Measurements from ENCODE around the gene VAV2. TPM values are rescaled to one million over a fixed set of nuclear protein-coding genes. Genes with fewer than 3 reads are reported as not detected.

VAV2 gene
- total and polyA plus RNA-seq, 2 of the 4 experiments (the other 2 are of a cell fraction), result 10.8 to 13.4 TPM

- H3K9ac ChIP-seq (ENCODE audit: low read depth, low read length), result no peak overlapping the region
- ATAC-seq (ENCODE audit: low read depth) (no peak), DNase-seq (no peak)
- 100% methylated on average over 1 of the region's 9 CpGs; no CpG with 5 or more reads in 1 of the 2 experiments for WGBS, 2 experiments (ENCODE audit: extremely low coverage in 2 of 2, insufficient read length in 1 of 2)
- in situ Hi-C loops (cut with MboI; ENCODE audit: low sequenced_read_pairs), result no loop called here
- no peaks in the 10 kb centered on the region for H3K9me3 ChIP-seq (ENCODE audit: control insufficient read depth, insufficient read depth, low read length)
- TF ChIP-seq USF2 (IDR thresholded peaks at IDR 0.05; ENCODE audit: low read depth, low read length), result no peak
- no peak for TF ChIP-seq MXI1 (IDR thresholded peaks at IDR 0.05; ENCODE audit: borderline replicate concordance, low read depth, low read length)
- TF ChIP-seq RAD21 (IDR thresholded peaks at IDR 0.05; ENCODE audit: low read length), result no peak
- no peak for TF ChIP-seq MAFK (IDR thresholded peaks at IDR 0.05; ENCODE audit: low read depth, low read length)
- TF ChIP-seq CTCF (conservative IDR thresholded peaks at IDR 0.05; ENCODE audit: low read depth, low read length), result no peak
- TF ChIP-seq POLR2A (IDR thresholded peaks at IDR 0.05; ENCODE audit: low read depth, low read length), result no peak
- TF ChIP-seq SMC3 (IDR thresholded peaks at IDR 0.05; ENCODE audit: low read depth, low read length), result no peak
- no peak for TF ChIP-seq MAZ (IDR thresholded peaks at IDR 0.05; ENCODE audit: borderline replicate concordance, low read depth, low read length)
- TF ChIP-seq FOS (IDR thresholded peaks at IDR 0.05; ENCODE audit: low read depth, low read length), result no peak
- no peak for TF ChIP-seq RFX5 (IDR thresholded peaks at IDR 0.05; ENCODE audit: low read depth, low read length)
- no peak for TF ChIP-seq BHLHE40 (IDR thresholded peaks at IDR 0.05; ENCODE audit: low read depth, low read length)
- no peak overlapping the region for H3K18ac ChIP-seq (ENCODE audit: low read depth, low read length)
- dilution Hi-C loops (cut with HindIII; ENCODE audit: low sequenced_read_pairs, unreplicated experiment), result no loop called here
- no peak overlapping the region for H3K4me3 ChIP-seq (ENCODE audit: insufficient read depth, low read depth, low read length)
- BruUV-seq (replicated peaks), result no TSS peak
- no peak overlapping the region for H4K8ac ChIP-seq (ENCODE audit: low read depth in 2 of 2, low read length in 2 of 2)
- H2BK5ac ChIP-seq (ENCODE audit: low read depth, low read length, poor library complexity, severe bottlenecking), result no peak overlapping the region
- no peak overlapping the region for H2BK15ac ChIP-seq (ENCODE audit: low read depth, low read length)
- no peaks in the 10 kb centered on the region for H3K79me1 ChIP-seq (ENCODE audit: low read depth in 1 of 2, low read length in 2 of 2)
- H2AK9ac ChIP-seq (replicated peaks; ENCODE audit: low read depth, low read length, poor library complexity), result no peak overlapping the region
- ChIA-PET POLR2A (ENCODE audit: unreplicated experiment) (no interaction called here), CTCF (no interaction called here)
- H3K27ac ChIP-seq (ENCODE audit: insufficient read depth, low read length), result no peak overlapping the region
- intact Hi-C loops (cut with micrococcal nuclease), result no loop called here
- no peaks in the 10 kb centered on the region for H3K9me1 ChIP-seq (ENCODE audit: insufficient read depth, low read length)
- H3K27me3 ChIP-seq (ENCODE audit: control insufficient read depth, insufficient read depth, low read length), result no peaks in the 10 kb centered on the region; the same call in 1 of the 2 replicates
- no peak overlapping the region for H4K91ac ChIP-seq (ENCODE audit: insufficient read depth, low read depth, low read length)
- no peak overlapping the region for H2AK5ac ChIP-seq (ENCODE audit: low read depth, low read length)
- peak overlapping the region; percentile 61 for H2AFZ ChIP-seq (replicated peaks; ENCODE audit: low read length, poor library complexity)
- no peaks in the 10 kb centered on the region for H4K20me1 ChIP-seq (ENCODE audit: insufficient read depth, low read length)
- H3K14ac ChIP-seq (replicated peaks; ENCODE audit: low read depth, low read length), result no peak overlapping the region
- H3K4ac ChIP-seq (ENCODE audit: low read depth, low read length), result no peak overlapping the region
- no peaks in the 10 kb centered on the region for H3K4me1 ChIP-seq (ENCODE audit: control insufficient read depth, insufficient read depth, low read length)
- H3K4me2 ChIP-seq (ENCODE audit: low read depth, low read length), result no peak overlapping the region
- no peak overlapping the region for H3K23ac ChIP-seq (ENCODE audit: low read depth, low read length)
- no peaks in the 10 kb centered on the region for H3K36me3 ChIP-seq (ENCODE audit: control insufficient read depth, insufficient read depth, low read length)
- no peak overlapping the region for H2BK120ac ChIP-seq (ENCODE audit: low read depth, low read length)
- H2BK20ac ChIP-seq (ENCODE audit: low read depth, low read length), result no peak overlapping the region
- H3K56ac ChIP-seq (ENCODE audit: extremely low read depth, insufficient read depth, low read length), result no peak overlapping the region
- H4K5ac ChIP-seq (ENCODE audit: low read depth, low read length), result no peak overlapping the region
Observed at GRCh38 chr9:133752739-133753446, 239.2 kb downstream of the VAV2 start.
